ENCODE results near the gene KLHL26.
"Not testable (repeated sequence)": the region's sequence is repeated elsewhere in the genome, so short reads cannot be mapped to it uniquely, and the experiment has no call there.

Gene KLHL26

DNA sequence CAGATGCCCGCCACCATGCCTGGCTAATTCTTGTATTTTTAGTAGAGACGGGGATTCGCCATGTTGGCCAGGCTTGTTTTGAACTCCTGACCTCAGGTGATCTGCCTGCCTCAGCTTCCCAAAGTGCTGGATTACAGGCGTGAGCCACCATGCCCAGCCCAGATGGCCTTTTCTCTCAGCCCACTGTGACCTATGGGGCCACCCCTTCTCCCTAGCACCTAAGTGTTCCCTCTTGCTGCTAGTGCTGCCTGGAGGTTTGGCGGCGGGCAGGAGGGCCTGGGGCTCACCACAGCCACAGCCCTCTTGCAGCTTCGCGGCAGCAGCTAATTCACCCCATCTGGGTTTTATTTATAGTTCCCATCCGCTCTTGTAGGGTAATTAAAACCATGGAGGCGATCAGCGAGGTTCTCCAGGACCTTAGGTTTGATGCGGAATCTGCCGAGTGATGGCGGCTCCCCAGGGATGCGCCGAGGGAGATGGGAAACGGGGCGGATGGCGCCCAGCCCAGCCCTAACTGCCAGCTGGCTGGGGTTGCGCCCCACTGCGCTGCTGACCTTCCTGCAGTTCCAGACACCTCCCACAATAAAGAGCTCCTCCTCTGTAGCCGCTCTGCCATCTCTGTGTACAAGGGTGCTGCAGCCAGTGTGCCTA, 45.0 kb upstream of the KLHL26 start:
- no peak overlapping the region for H4K91ac ChIP-seq (ENCODE audit: low read depth, low read length, poor library complexity)
- H3K9me3 ChIP-seq (replicated peaks in 1 of 2; ENCODE audit: control insufficient read depth in 2 of 2, insufficient read depth in 1 of 2, low read depth in 1 of 2, low read length in 2 of 2): no peaks in the 10 kb centered on the region
- no peak overlapping the region for H2BK120ac ChIP-seq (ENCODE audit: low read depth, low read length)
- H2BK5ac ChIP-seq (ENCODE audit: low read length): no peak overlapping the region
- no peak overlapping the region for H3K18ac ChIP-seq (ENCODE audit: low read length)
- H3K4ac ChIP-seq (ENCODE audit: low read length): no peak overlapping the region
- H3K4me3 ChIP-seq (ENCODE audit: low read length in 2 of 2): no peak overlapping the region
- H3K79me1 ChIP-seq (ENCODE audit: low read depth, low read length): peaks cover 4% of the 10 kb centered on the region
- H2BK15ac ChIP-seq (ENCODE audit: low read length): no peak overlapping the region
- H3K23ac ChIP-seq (ENCODE audit: low read depth, low read length, poor library complexity): peak overlapping the region; percentile 50
- no peak for DNase-seq (ENCODE audit: low spot score)
- no CpG with 5 or more reads among the region's 22 CpGs for WGBS, 2 donors (ENCODE audit: extremely low coverage in 2 of 2, insufficient read length in 2 of 2, insufficient replicate concordance in 1 of 2)
- no peak overlapping the region for H3K27ac ChIP-seq (replicated peaks; ENCODE audit: low read length)
- H2AFZ ChIP-seq (ENCODE audit: low read length): no peak overlapping the region
- H4K8ac ChIP-seq (ENCODE audit: low read depth, low read length): no peak overlapping the region
- peaks cover 13 to 16% of the 10 kb centered on the region in 2 donors for H3K4me1 ChIP-seq (ENCODE audit: control insufficient read depth in 2 of 2, insufficient read depth in 1 of 2, low read depth in 1 of 2, low read length in 2 of 2)
- H3K4me2 ChIP-seq (ENCODE audit: insufficient read depth, low read length, poor library complexity, severe bottlenecking): no peak overlapping the region
- no peak overlapping the region for H3K9ac ChIP-seq (ENCODE audit: low read depth, low read length, poor library complexity)
- H3K27me3 ChIP-seq (ENCODE audit: control insufficient read depth in 3 of 3, insufficient read depth in 3 of 3, low read depth in 1 of 3, low read length in 3 of 3): peaks cover 0 to 6% (median 0%) of the 10 kb centered on the region in 3 experiments
- no peak overlapping the region for H3K14ac ChIP-seq (ENCODE audit: low read length)
- peaks cover 3 to 13% of the 10 kb centered on the region in 2 donors for H3K36me3 ChIP-seq (replicated peaks in 1 of 2; ENCODE audit: control insufficient read depth in 2 of 2, insufficient read depth in 2 of 2, low read length in 2 of 2)
- no peak overlapping the region for H2BK12ac ChIP-seq (ENCODE audit: low read length)
- H2AK5ac ChIP-seq (ENCODE audit: low read depth, low read length): peak overlapping the region; percentile 89

DNA sequence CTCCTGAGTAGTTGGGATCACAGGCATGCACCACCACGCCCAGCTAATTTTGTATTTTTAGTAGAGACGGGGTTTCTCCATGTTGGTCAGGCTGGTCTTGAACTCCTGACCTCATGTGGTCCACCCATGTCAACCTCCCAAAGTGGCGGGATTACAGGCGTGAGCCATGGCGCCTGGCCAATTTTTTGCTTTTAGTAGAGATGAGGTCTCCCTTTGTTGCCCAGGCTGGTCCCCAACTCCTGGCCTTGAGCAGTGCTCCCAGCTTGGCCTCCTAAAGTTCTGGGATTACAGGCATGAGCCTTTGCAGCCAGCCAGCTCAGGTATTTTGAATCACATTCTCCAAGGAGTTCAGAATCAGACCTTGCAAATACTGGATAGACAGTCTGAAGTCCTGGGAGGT, 44.1 kb upstream of the KLHL26 start:
- not testable (repeated sequence) for H4K91ac ChIP-seq (ENCODE audit: low read depth, low read length, poor library complexity); H3K4me2 ChIP-seq (ENCODE audit: insufficient read depth, low read length, poor library complexity, severe bottlenecking); H3K79me1 ChIP-seq (ENCODE audit: low read depth, low read length); H2BK15ac ChIP-seq (ENCODE audit: low read length); H2BK5ac ChIP-seq (ENCODE audit: low read length); H3K18ac ChIP-seq (ENCODE audit: low read length); H2BK120ac ChIP-seq (ENCODE audit: low read depth, low read length); DNase-seq (ENCODE audit: low spot score); H2AFZ ChIP-seq (ENCODE audit: low read length); H3K9ac ChIP-seq (ENCODE audit: low read depth, low read length, poor library complexity); H4K8ac ChIP-seq (ENCODE audit: low read depth, low read length); H3K27me3 ChIP-seq (ENCODE audit: control insufficient read depth in 3 of 3, insufficient read depth in 3 of 3, low read depth in 1 of 3, low read length in 3 of 3); H2AK5ac ChIP-seq (ENCODE audit: low read depth, low read length); H3K4ac ChIP-seq (ENCODE audit: low read length); H3K14ac ChIP-seq (ENCODE audit: low read length); H3K27ac ChIP-seq (replicated peaks; ENCODE audit: low read length); H3K9me3 ChIP-seq (replicated peaks in 1 of 2; ENCODE audit: control insufficient read depth in 2 of 2, insufficient read depth in 1 of 2, low read depth in 1 of 2, low read length in 2 of 2); H3K4me3 ChIP-seq (ENCODE audit: low read length in 2 of 2); H3K23ac ChIP-seq (ENCODE audit: low read depth, low read length, poor library complexity); H2BK12ac ChIP-seq (ENCODE audit: low read length)
- Histone ChIP-seq H3K4me1 (ENCODE audit: control insufficient read depth in 2 of 2, insufficient read depth in 1 of 2, low read depth in 1 of 2, low read length in 2 of 2) (peaks cover 16% of the 10 kb centered on the region in 2 donors), H3K36me3 (replicated peaks in 1 of 2; ENCODE audit: control insufficient read depth in 2 of 2, insufficient read depth in 2 of 2, low read length in 2 of 2) (peaks cover 3 to 13% of the 10 kb centered on the region in 2 donors)
- WGBS, 2 donors (ENCODE audit: extremely low coverage in 2 of 2, insufficient read length in 2 of 2, insufficient replicate concordance in 1 of 2): no CpG with 5 or more reads among the region's 5 CpGs

DNA sequence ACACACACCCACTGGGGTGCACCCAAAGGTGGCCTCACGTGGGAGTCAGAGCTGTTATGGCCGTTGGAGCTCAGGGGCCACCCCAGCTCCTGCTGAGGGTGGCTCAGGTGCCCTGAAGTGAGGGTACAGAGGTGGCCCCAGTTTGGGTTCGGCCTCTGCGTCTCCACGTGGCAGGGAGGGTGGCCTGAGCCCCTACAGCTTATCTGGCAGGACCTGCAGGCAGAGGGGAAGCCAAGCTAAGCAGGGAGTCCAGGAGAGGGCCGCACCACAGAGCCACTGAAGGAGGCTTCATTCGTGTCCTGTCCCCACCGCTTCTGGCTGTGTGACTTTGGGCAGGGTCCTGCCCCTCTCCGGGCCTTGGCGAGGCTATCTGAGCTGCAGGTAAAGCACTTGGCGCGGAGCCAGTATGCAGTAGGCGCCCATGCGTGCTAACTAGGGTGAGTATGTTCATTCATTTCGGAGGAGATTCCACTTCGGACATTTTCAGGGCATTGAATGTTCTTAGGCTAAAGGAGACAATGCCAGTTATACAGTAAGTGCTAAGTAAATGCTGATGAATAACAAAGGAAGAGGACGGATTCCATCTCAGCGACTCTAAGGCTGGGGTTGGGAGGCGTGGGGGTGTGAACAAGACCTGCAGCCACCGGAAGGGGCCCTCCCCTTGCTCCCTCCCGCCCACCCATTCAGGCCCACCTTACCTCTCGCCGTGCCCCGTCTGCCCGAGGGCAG, 43.3 kb upstream of the KLHL26 start:
- peak overlapping the region in 1 of 2 donors; percentile 72 for H3K4me3 ChIP-seq (ENCODE audit: low read length in 2 of 2)
- no peak overlapping the region for H4K91ac ChIP-seq (ENCODE audit: low read depth, low read length, poor library complexity)
- H2BK15ac ChIP-seq (ENCODE audit: low read length): peak overlapping the region; percentile 58
- H2BK120ac ChIP-seq (ENCODE audit: low read depth, low read length): no peak overlapping the region
- no peak overlapping the region for H2BK5ac ChIP-seq (ENCODE audit: low read length)
- WGBS, 2 donors (ENCODE audit: extremely low coverage in 2 of 2, insufficient read length in 2 of 2, insufficient replicate concordance in 1 of 2): no CpG with 5 or more reads among the region's 25 CpGs
- H3K79me1 ChIP-seq (ENCODE audit: low read depth, low read length): peaks cover 4% of the 10 kb centered on the region
- peak overlapping the region; percentile 90 for H2AFZ ChIP-seq (ENCODE audit: low read length)
- peaks cover 16 to 17% of the 10 kb centered on the region in 2 donors for H3K4me1 ChIP-seq (ENCODE audit: control insufficient read depth in 2 of 2, insufficient read depth in 1 of 2, low read depth in 1 of 2, low read length in 2 of 2)
- no peak overlapping the region for H4K8ac ChIP-seq (ENCODE audit: low read depth, low read length)
- peak overlapping the region; percentile 93 for H3K9ac ChIP-seq (ENCODE audit: low read depth, low read length, poor library complexity)
- no peak overlapping the region for H3K27ac ChIP-seq (replicated peaks; ENCODE audit: low read length)
- H3K9me3 ChIP-seq (replicated peaks in 1 of 2; ENCODE audit: control insufficient read depth in 2 of 2, insufficient read depth in 1 of 2, low read depth in 1 of 2, low read length in 2 of 2): no peaks in the 10 kb centered on the region
- peak overlapping the region; percentile 50 for H2BK12ac ChIP-seq (ENCODE audit: low read length)
- H3K4ac ChIP-seq (ENCODE audit: low read length): peak overlapping the region; percentile 68
- peak overlapping the region; percentile 92 for H3K23ac ChIP-seq (ENCODE audit: low read depth, low read length, poor library complexity)
- H3K27me3 ChIP-seq (ENCODE audit: control insufficient read depth in 3 of 3, insufficient read depth in 3 of 3, low read depth in 1 of 3, low read length in 3 of 3): peaks cover 0 to 10% (median 0%) of the 10 kb centered on the region in 3 experiments
- no peak overlapping the region for H3K14ac ChIP-seq (ENCODE audit: low read length)
- no peak for DNase-seq (ENCODE audit: low spot score)
- peak overlapping the region; percentile 95 for H3K18ac ChIP-seq (ENCODE audit: low read length)
- peak overlapping the region; percentile 89 for H2AK5ac ChIP-seq (ENCODE audit: low read depth, low read length)
- peaks cover 3 to 13% of the 10 kb centered on the region in 2 donors for H3K36me3 ChIP-seq (replicated peaks in 1 of 2; ENCODE audit: control insufficient read depth in 2 of 2, insufficient read depth in 2 of 2, low read length in 2 of 2)
- H3K4me2 ChIP-seq (ENCODE audit: insufficient read depth, low read length, poor library complexity, severe bottlenecking): peak overlapping the region; percentile 94

All from neuronal stem cell (in vitro differentiated cells).